Ectodermal cell (in vitro differentiated cells): ENCODE measurements around the gene IL1RL1.

Source experiments
- H3K27ac ChIP-seq: 2 replicates; pipeline ENCODE4 v1.7.0; 2013; ENCODE audit warnings: mild to moderate bottlenecking, low read depth, low read length; ENCODE audit not compliant: insufficient read depth, poor library complexity, severe bottlenecking
- H3K27me3 ChIP-seq: 2 replicates; pipeline ENCODE4 v1.7.0; 2013; ENCODE audit warnings: mild to moderate bottlenecking, low read length; ENCODE audit not compliant: insufficient read depth, control insufficient read depth, poor library complexity, severe bottlenecking
- H3K36me3 ChIP-seq: one replicate; pipeline ENCODE4 v1.7.0; 2013; ENCODE audit warnings: low read length; ENCODE audit not compliant: control insufficient read depth, insufficient read depth
- H3K4me1 ChIP-seq: one replicate; pipeline ENCODE4 v1.7.0; 2013; ENCODE audit warnings: low read length; ENCODE audit not compliant: control insufficient read depth, insufficient read depth
- H3K4me3 ChIP-seq: 2 replicates; pipeline ENCODE4 v1.7.0; 2013; ENCODE audit warnings: low read depth, low read length, control low read depth; ENCODE audit not compliant: insufficient read depth
- H3K9me3 ChIP-seq: 2 replicates; pipeline ENCODE4 v1.7.0; 2013; ENCODE audit warnings: mild to moderate bottlenecking, low read length, moderate library complexity; ENCODE audit not compliant: control insufficient read depth
- WGBS, 2 experiments: methylation state at CpG; one replicate each; pipeline ENCODE4 v1.1.7; 2013; ENCODE audit warnings: missing lambda C conversion rate in 2 of 2; 5-methylcytosine and 5-hydroxymethylcytosine counted together

IL1RL1 gene

GRCh38 chr2:102331311-102331980 is 20.1 kb downstream of the IL1RL1 start:
- H3K9me3 ChIP-seq = no peaks in the 10 kb centered on the region
- no peaks in the 10 kb centered on the region for H3K36me3 ChIP-seq
- WGBS, 2 experiments = 87 to 92% methylated on average over 5 of the region's 5 CpGs
- H3K4me1 ChIP-seq = no peaks in the 10 kb centered on the region
- H3K27me3 ChIP-seq = no peaks in the 10 kb centered on the region
- no peak overlapping the region for H3K27ac ChIP-seq
- no peak overlapping the region for H3K4me3 ChIP-seq

GRCh38 chr2:102334486-102334885 is 23.1 kb downstream of the IL1RL1 start:
- H3K36me3 ChIP-seq = no peaks in the 10 kb centered on the region
- WGBS, 2 experiments = 84 to 89% methylated on average over 1 of the region's 1 CpG
- H3K27ac ChIP-seq = no peak overlapping the region
- no peaks in the 10 kb centered on the region for H3K4me1 ChIP-seq
- H3K9me3 ChIP-seq = no peaks in the 10 kb centered on the region
- H3K27me3 ChIP-seq = no peaks in the 10 kb centered on the region
- no peak overlapping the region for H3K4me3 ChIP-seq

- Histone ChIP-seq H3K4me1 (no peaks in the 10 kb centered on the region), H3K9me3 (no peaks in the 10 kb centered on the region), H3K27me3 (no peaks in the 10 kb centered on the region), H3K4me3 (no peak overlapping the region), H3K36me3 (no peaks in the 10 kb centered on the region), H3K27ac (no peak overlapping the region)
- WGBS, 2 experiments = 84 to 87% methylated on average over 8 of the region's 8 CpGs
Measured at GRCh38 chr2:102335871-102336366, 24.6 kb downstream of the IL1RL1 start.

GRCh38 chr2:102336502-102336945 is 25.2 kb downstream of the IL1RL1 start:
- H3K4me1 ChIP-seq = no peaks in the 10 kb centered on the region
- 94 to 95% methylated on average over 3 of the region's 3 CpGs for WGBS, 2 experiments
- no peaks in the 10 kb centered on the region for H3K27me3 ChIP-seq
- H3K27ac ChIP-seq = no peak overlapping the region
- no peaks in the 10 kb centered on the region for H3K36me3 ChIP-seq
- H3K4me3 ChIP-seq = no peak overlapping the region
- H3K9me3 ChIP-seq = no peaks in the 10 kb centered on the region

GRCh38 chr2:102337012-102337411 is 25.6 kb downstream of the IL1RL1 start:
- WGBS, 2 experiments = no CpG with 5 or more reads among the region's 1 CpG
- Histone ChIP-seq H3K9me3 (no peaks in the 10 kb centered on the region), H3K27ac (no peak overlapping the region), H3K27me3 (no peaks in the 10 kb centered on the region), H3K4me1 (no peaks in the 10 kb centered on the region), H3K4me3 (no peak overlapping the region), H3K36me3 (no peaks in the 10 kb centered on the region)

- no peaks in the 10 kb centered on the region for H3K27me3 ChIP-seq
- H3K27ac ChIP-seq = no peak overlapping the region
- no peak overlapping the region for H3K4me3 ChIP-seq
- no peaks in the 10 kb centered on the region for H3K9me3 ChIP-seq
- H3K4me1 ChIP-seq = no peaks in the 10 kb centered on the region
- no peaks in the 10 kb centered on the region for H3K36me3 ChIP-seq
- 88 to 90% methylated on average over 3 of the region's 3 CpGs for WGBS, 2 experiments
Measured at GRCh38 chr2:102337481-102338386, 26.4 kb downstream of the IL1RL1 start.

- H3K4me1 ChIP-seq = no peaks in the 10 kb centered on the region
- no peaks in the 10 kb centered on the region for H3K27me3 ChIP-seq
- no peaks in the 10 kb centered on the region for H3K36me3 ChIP-seq
- no peak overlapping the region for H3K4me3 ChIP-seq
- 95% methylated on average over 7 of the region's 7 CpGs for WGBS, 2 experiments
- H3K9me3 ChIP-seq = no peaks in the 10 kb centered on the region
- no peak overlapping the region for H3K27ac ChIP-seq
Measured at GRCh38 chr2:102340778-102341177, 29.4 kb downstream of the IL1RL1 start.

GRCh38 chr2:102342888-102343287 is 31.5 kb downstream of the IL1RL1 start:
- WGBS, 2 experiments = 90 to 94% methylated on average over 3 of the region's 3 CpGs
- Histone ChIP-seq H3K36me3 (no peaks in the 10 kb centered on the region), H3K9me3 (no peaks in the 10 kb centered on the region), H3K27me3 (no peaks in the 10 kb centered on the region), H3K27ac (no peak overlapping the region), H3K4me1 (no peaks in the 10 kb centered on the region), H3K4me3 (no peak overlapping the region)

GRCh38 chr2:102344397-102344796 is 33.0 kb downstream of the IL1RL1 start:
- Histone ChIP-seq H3K9me3 (no peaks in the 10 kb centered on the region), H3K36me3 (no peaks in the 10 kb centered on the region), H3K27ac (no peak overlapping the region), H3K4me3 (no peak overlapping the region), H3K4me1 (no peaks in the 10 kb centered on the region), H3K27me3 (no peaks in the 10 kb centered on the region)
- 85 to 94% methylated on average over 3 of the region's 3 CpGs for WGBS, 2 experiments

GRCh38 chr2:102345329-102345920 is 34.1 kb downstream of the IL1RL1 start:
- no peak overlapping the region for H3K27ac ChIP-seq

More at GRCh38 chr2:102345329-102345920, 34.1 kb downstream of the IL1RL1 start:
- no peaks in the 10 kb centered on the region for H3K27me3 ChIP-seq
- H3K36me3 ChIP-seq = no peaks in the 10 kb centered on the region
- WGBS, 2 experiments = 96 to 97% methylated on average over 3 of the region's 4 CpGs
- H3K9me3 ChIP-seq = no peaks in the 10 kb centered on the region
- H3K4me1 ChIP-seq = no peaks in the 10 kb centered on the region
- H3K4me3 ChIP-seq = no peak overlapping the region
